Right lobe of liver (tissue), 4 donors: Measurements from ENCODE around the gene MXI1.

Source experiments
- POLR2A ChIP-seq: fragments of 450-650 bp; IDR thresholded peaks from one replicate; pipeline ENCODE4 v1.6.1; 2017; ENCODE audit warnings: antibody characterized with exemption, mild to moderate bottlenecking
- TF ChIP-seq, protein P1 (sequence below), 4 donors: fragments of 200-600 bp in 3 of 4; fragments of 450-650 bp in 1 of 4; IDR thresholded peaks; one replicate each; pipeline versions ENCODE4 v1.5.1 to v1.8.0; 2016 to 2022; ENCODE audit warnings: antibody characterized with exemption in 4 of 4, mild to moderate bottlenecking in 2 of 4
- donor health status: DM: no; HTN: no; CAD: no.
- donor health status: DM: no; HTN: no; CAD: no.
- donor health status: DM: no; HTN: yes; CAD: no.

DNA sequence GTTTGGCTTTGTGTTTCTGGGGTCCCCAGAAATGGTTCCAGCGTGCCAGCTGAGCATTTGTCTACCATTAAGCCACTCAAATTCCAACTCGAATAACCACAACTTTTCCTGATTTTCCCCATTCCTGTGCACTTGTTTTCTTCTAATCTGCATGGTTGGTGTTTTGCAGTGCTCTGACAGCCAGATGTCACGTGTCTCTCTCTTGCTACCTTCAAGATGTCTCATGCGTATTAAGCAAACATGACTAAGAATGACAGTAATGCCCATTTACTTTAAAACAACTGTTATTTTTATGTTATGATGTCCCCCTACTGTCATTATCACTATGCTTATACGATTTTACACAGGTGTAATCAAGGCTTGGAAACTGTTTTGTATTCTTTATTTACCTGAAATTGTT, 35.2 kb upstream of the MXI1 start:
- no peak for TF ChIP-seq POLR2A
- TF ChIP-seq, protein P1, sequence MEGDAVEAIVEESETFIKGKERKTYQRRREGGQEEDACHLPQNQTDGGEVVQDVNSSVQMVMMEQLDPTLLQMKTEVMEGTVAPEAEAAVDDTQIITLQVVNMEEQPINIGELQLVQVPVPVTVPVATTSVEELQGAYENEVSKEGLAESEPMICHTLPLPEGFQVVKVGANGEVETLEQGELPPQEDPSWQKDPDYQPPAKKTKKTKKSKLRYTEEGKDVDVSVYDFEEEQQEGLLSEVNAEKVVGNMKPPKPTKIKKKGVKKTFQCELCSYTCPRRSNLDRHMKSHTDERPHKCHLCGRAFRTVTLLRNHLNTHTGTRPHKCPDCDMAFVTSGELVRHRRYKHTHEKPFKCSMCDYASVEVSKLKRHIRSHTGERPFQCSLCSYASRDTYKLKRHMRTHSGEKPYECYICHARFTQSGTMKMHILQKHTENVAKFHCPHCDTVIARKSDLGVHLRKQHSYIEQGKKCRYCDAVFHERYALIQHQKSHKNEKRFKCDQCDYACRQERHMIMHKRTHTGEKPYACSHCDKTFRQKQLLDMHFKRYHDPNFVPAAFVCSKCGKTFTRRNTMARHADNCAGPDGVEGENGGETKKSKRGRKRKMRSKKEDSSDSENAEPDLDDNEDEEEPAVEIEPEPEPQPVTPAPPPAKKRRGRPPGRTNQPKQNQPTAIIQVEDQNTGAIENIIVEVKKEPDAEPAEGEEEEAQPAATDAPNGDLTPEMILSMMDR (IDR thresholded peaks at IDR 0.05): no peak
